HL-60/S4 treated with retinoic acid at 250 ng/mL for 4 days and 3 days (cell line): ENCODE data around the gene SHISAL2A.

Experiments
- in situ Hi-C: fragments of 300-500 bp; cut with MboI; formaldehyde crosslinking; loops from 2 replicates; pipeline ENCODE4 v1.7.0; 2022; ENCODE audit warnings: low sequenced_read_pairs

The SHISAL2A gene

GRCh38 chr1:52615489-52616042, 17.4 kb upstream of the SHISAL2A start:
- in situ Hi-C loops, result no loop called here

- in situ Hi-C loops, result no loop called here
Measured at GRCh38 chr1:52621950-52622349, 11.0 kb upstream of the SHISAL2A start.

DNA sequence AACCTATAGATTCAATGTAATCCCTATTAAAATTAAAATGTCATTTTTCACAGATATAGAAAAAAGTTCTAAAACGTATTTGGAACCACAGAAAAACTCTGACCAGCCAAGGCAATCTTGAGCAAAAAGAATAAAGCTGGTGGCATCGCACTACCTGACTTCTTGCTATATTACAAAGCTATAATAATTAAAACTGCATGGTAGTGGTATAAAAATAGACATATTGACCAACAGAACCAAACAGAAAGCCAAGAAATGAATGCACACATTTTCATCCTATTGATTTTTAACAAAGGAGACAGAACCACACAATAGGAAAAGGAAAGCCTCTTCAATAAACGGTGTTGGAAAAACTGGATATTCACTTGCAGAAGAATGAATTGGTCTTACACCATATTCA, 9.2 kb upstream of the SHISAL2A start:
- in situ Hi-C loops, result no loop called here

DNA sequence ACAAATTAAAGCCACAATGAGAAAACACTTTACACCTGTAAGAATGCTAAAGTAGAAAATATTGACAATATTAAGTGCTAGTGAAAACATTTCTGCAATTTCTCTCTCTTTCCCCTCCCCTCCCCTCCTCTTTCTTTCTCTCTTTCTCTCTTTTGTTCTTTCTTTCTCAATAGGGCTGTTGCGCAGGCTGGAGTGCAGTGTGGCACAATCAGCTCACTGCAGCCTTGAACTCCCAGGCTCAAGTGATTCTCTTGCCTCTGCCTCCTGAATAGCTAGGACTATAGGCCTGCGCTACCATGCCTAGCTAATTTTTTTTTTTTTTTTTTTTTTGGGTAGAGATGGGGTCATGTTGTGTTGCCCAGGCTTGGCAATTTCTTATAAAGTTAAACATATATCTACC, 5.9 kb upstream of the SHISAL2A start:
- in situ Hi-C loops, result no loop called here

GRCh38 chr1:52628614-52629324, 4.2 kb upstream of the SHISAL2A start:
- in situ Hi-C loops, result no loop called here

DNA sequence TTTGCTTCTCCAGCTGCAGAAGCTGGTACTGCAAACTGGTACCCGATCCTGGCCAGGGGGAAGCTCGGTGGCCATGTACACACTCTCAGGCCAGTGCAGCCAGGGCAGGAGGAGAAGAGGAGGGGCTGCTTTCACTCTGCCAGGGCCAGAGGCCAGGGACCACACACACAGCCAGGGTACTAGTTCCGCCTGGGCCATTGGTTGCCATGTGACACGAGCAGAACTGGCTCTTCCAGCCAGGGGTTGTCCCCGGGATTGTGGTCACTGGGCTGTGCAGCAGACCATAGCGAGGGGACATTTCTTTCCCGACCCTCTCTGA, 3.7 kb upstream of the SHISAL2A start:
- in situ Hi-C loops, result no loop called here

- in situ Hi-C loops, result no loop called here
Measured at GRCh38 chr1:52629667-52630066, 3.3 kb upstream of the SHISAL2A start.

DNA sequence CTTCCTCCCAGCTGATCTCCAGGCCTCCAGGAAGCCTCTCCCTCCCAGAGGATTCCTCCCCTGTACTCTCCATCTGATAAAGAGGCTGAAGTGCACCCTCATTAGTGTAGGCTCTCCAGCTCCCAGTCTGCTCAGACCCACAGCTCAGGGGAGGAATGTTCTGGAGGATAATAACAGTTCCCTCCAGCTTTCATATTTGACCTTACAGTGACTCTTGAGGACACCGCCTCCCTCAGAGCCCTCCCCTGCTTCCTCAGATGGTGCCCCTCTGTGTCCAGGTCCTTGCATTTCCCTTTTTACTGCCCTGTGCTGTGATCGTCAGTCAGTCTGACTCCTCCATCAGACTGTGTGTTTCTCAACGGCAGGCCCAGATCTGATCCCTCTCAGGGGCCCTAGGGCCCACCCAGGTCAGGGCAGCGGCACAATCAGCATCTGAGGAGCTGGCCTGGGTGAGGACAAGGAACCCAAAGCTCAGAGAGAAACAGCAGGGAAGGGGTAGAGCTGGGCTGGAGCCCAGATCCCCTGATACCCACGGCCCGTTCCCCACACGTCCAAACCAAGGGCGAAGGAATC, 1.1 kb upstream of the SHISAL2A start:
- in situ Hi-C loops, result no loop called here

DNA sequence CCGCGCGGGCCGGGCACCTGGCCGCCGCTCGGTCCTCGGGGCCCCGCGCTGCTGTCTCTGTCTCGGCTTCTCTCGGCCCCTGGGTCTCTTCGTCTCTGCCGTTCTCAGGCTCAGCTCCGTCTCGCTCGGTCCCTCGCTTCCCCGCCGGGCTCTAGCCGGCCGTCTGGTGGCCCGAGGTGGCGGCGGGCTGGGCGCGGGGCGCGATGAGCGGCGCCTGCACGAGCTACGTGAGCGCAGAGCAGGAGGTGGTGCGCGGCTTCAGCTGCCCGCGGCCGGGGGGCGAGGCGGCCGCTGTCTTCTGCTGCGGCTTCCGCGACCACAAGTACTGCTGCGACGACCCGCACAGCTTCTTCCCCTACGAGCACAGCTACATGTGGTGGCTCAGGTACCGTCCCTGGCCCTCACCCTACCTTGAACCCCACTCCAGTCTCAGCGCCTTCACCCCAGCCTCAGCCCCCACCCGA, 355 bp downstream of the SHISAL2A start:
- in situ Hi-C loops, result no loop called here

GRCh38 chr1:52634111-52634510, 1.1 kb downstream of the SHISAL2A start:
- in situ Hi-C loops, result no loop called here

DNA sequence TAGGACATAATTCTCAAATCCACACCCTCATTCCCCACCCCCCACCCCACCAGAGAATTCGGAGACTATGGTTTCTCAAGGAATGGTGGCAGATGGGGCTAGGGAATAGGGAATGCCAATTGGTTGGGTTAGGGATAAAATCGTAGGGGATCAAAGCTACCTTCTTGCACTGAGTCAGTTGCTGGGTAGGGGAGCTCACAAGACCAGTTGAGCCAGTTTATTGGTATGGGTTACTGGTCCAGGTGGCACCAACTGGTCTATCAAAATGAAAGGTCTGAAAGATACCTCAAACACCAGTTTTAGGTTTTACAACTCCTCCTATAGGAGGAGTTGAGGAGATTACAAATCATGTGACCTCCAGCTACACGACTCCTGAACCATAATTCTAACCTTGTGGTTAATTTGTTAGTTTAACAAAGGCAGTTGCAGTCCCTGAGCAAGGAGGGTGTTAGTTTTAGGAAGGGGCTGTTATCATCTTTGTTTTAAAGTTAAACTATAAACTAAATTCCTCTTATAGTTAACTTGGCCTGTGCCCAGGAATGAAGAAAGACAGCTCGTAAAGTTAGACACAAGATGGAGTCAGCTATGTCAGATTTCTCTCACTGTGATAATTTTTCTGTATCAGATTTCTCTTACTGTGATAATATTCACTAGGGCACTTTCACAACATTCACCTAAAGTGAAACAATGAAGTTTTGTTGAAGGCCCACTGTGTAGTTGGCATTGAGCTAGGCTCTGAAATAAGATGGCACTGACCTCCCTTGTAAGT, 2.5 kb downstream of the SHISAL2A start:
- in situ Hi-C loops, result no loop called here

- in situ Hi-C loops, result no loop called here
Measured at GRCh38 chr1:52636721-52637695, 4.0 kb downstream of the SHISAL2A start.

- in situ Hi-C loops, result no loop called here
Measured at GRCh38 chr1:52637946-52638345, 5.0 kb downstream of the SHISAL2A start.

GRCh38 chr1:52640697-52641096, 7.7 kb downstream of the SHISAL2A start:
- in situ Hi-C loops, result no loop called here

- in situ Hi-C loops, result no loop called here
Measured at GRCh38 chr1:52641307-52641706, 8.3 kb downstream of the SHISAL2A start.

- in situ Hi-C loops, result no loop called here
Measured at GRCh38 chr1:52645261-52645660, 12.3 kb downstream of the SHISAL2A start.

DNA sequence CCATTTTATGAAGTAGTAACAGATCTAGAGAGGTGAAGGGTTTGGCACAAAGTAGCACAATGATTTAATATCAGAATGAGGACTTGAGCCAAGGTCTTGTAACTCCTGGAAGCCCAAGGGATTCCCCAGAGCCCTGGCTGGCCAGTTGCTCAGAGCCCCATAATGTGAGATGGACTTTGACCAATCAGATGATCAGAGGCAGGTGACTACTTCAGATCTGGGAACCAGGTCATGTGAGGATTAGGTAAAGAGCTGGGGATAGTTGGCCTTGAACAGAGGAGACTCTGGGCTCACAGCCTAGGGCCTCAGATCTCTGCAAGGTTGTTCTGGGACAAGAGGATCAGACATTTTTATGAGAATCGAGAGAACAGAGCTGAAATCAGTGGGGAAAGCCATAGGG, 18.9 kb downstream of the SHISAL2A start:
- in situ Hi-C loops, result no loop called here

DNA sequence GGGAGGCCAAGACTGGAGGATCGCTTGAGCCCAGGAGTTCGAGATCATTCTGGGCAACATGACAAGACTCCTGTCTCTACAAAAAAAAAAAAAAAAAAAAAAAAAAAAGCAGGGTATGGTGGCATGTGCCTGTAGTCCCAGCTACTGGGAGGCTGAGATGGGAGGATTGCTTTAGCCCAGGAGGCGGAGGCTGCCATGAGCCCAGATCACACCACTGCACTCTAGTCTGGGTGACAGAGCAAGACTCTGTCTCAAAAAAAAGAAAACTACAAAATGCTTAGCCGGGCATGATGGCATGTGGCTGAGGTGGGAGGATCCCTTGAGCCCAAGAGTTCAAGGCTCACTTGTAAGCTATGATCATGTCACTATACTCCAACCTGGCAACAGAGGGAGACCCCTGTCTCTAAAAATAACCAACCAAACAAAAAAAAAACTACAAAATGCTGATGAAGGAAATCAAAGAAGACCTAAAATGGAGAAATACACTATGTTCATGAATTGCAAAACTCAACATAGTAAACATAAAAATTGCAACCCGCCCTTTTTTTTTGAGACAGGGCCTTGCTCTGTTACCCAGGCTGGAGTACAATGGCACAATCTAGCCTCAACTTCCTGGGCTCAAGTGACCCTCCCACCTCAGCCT, 20.4 kb downstream of the SHISAL2A start:
- in situ Hi-C loops, result no loop called here

DNA sequence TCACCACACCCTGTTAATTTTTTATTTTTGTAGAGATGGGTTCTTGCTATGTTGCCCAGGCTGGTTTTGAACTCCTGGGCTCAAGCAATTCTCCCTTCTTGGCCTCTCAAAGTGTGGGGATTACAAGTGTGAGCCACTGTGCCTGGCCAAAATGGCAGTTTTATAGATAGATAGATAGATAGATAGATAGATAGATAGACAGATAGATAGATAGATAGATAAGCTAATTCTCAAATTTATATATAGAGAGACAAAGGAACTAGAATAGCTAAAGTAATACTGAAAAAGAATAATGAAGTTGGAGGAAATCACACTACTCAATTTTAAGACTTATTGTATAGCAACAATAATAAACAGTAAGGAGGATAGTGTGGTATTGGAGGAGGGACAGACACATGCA, 21.1 kb downstream of the SHISAL2A start:
- in situ Hi-C loops, result no loop called here

DNA sequence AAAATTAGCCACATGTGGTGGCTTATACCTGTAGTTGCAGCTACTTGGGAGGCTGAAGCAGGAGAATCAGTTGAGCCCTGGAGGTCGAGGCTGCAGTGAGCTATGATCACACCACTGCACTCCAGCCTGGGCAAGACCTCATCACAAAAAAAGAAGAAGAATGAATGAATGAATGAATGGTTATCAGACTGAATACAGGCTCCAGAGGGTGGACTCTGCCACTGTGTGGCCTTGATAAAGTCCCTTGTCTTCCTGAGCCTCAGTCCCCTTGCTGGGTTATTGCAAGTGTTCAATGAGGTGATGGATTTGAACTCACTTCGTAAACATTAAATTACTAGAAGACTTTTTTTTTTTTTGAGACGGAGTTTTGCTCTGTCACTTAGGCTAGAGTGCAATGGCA, 24.7 kb downstream of the SHISAL2A start:
- in situ Hi-C loops, result no loop called here
